HUES64 (cell line): Measurements from ENCODE around the gene TMEM231.
"Not testable (repeated sequence)": the region's sequence is repeated elsewhere in the genome, so short reads cannot be mapped to it uniquely, and the experiment has no call there.

Experiments
- H3K27ac ChIP-seq: 2 replicates; pipeline ENCODE4 v1.7.0; 2013; ENCODE audit warnings: low read depth, low read length, inconsistent platforms
- H3K27me3 ChIP-seq: 2 replicates; pipeline ENCODE4 v1.6.1; 2013; ENCODE audit warnings: mild to moderate bottlenecking, low read length; ENCODE audit not compliant: insufficient read depth
- H3K36me3 ChIP-seq: 2 replicates; pipeline ENCODE4 v1.6.1; 2013; ENCODE audit warnings: mild to moderate bottlenecking, low read length; ENCODE audit not compliant: insufficient read depth
- H3K4me1 ChIP-seq: 2 replicates; pipeline ENCODE4 v1.6.1; 2013; ENCODE audit warnings: mild to moderate bottlenecking, low read length, moderate library complexity; ENCODE audit not compliant: insufficient read depth
- H3K4me3 ChIP-seq: 2 replicates; pipeline ENCODE4 v1.5.1; 2013; ENCODE audit warnings: mild to moderate bottlenecking, low read length, moderate library complexity
- H3K9ac ChIP-seq: 2 replicates; pipeline ENCODE4 v1.6.1; 2013; ENCODE audit warnings: mild to moderate bottlenecking, low read depth, low read length
- H3K9me3 ChIP-seq: 2 replicates; pipeline ENCODE4 v1.6.1; 2013; ENCODE audit warnings: low read depth, low read length; ENCODE audit not compliant: insufficient read depth
- WGBS: fragments of 150-250, 120-280 bp; methylation state at CpG from one replicate; pipeline ENCODE4 v1.1.7; 2013; ENCODE audit warnings: missing lambda C conversion rate; 5-methylcytosine and 5-hydroxymethylcytosine counted together

The TMEM231 gene

GRCh38 chr16:75566040-75566757, 10.1 kb upstream of the TMEM231 start, which contains the start of gene GABARAPL2:
GABARAPL2 (plus strand) TSS chr16:75566379; CDS start chr16:75566487, 108 bp downstream.
- H3K4me3 ChIP-seq: peak within 1 kb of the TSS; percentile 81
- H3K27ac ChIP-seq: peak within 1 kb of the TSS; percentile 67; the same call in 1 of the 2 replicates
- H3K9me3 ChIP-seq: no peaks in the 10 kb centered on the region
- H3K27me3 ChIP-seq: no peaks in the 10 kb centered on the region
- peaks cover 37% of the 10 kb centered on the region for H3K36me3 ChIP-seq
- H3K4me1 ChIP-seq: peaks cover 7% of the 10 kb centered on the region; the same call in 1 of the 2 replicates
- H3K9ac ChIP-seq: peak within 1 kb of the TSS; percentile 79
- under 1% methylated on average over 69 of the region's 69 CpGs for whole genome bisulfite sequencing

GRCh38 chr16:75565640-75566039, 9.6 kb upstream of the TMEM231 start:
- no peaks in the 10 kb centered on the region for H3K27me3 ChIP-seq
- H3K4me1 ChIP-seq: peaks cover 7% of the 10 kb centered on the region; the same call in 1 of the 2 replicates
- H3K9ac ChIP-seq: no peak overlapping the region
- H3K9me3 ChIP-seq: no peaks in the 10 kb centered on the region
- WGBS: 12% methylated on average over 13 of the region's 15 CpGs
- peak overlapping the region; percentile 81 for H3K4me3 ChIP-seq
- H3K36me3 ChIP-seq: peaks cover 31% of the 10 kb centered on the region
- no peak overlapping the region for H3K27ac ChIP-seq

- Histone ChIP-seq H3K4me3 (0 out of 2 replicates have a peak overlapping the region, but pooled peaks have one; percentile 10), H3K27ac (no peak overlapping the region), H3K27me3 (no peaks in the 10 kb centered on the region), H3K36me3 (no peaks in the 10 kb centered on the region), H3K9ac (no peak overlapping the region), H3K4me1 (peaks cover 19% of the 10 kb centered on the region), H3K9me3 (no peaks in the 10 kb centered on the region)
- 69% methylated on average over 10 of the region's 10 CpGs for WGBS
Measured at GRCh38 chr16:75559564-75560372, 3.7 kb upstream of the TMEM231 start.

GRCh38 chr16:75558846-75559401, 2.9 kb upstream of the TMEM231 start:
- 79% methylated on average over 2 of the region's 2 CpGs for WGBS
- no peak overlapping the region for H3K27ac ChIP-seq
- H3K4me1 ChIP-seq: peaks cover 18% of the 10 kb centered on the region

GRCh38 chr16:75556431-75556950, 439 bp upstream of the TMEM231 start:
- Histone ChIP-seq H3K36me3 (no peaks in the 10 kb centered on the region), H3K4me3 (peak overlapping the region; percentile 89), H3K27me3 (no peaks in the 10 kb centered on the region), H3K9me3 (no peaks in the 10 kb centered on the region), H3K4me1 (peaks cover 18% of the 10 kb centered on the region), H3K27ac (no peak overlapping the region), H3K9ac (no peak overlapping the region)
- WGBS: 45% methylated on average over 16 of the region's 16 CpGs

More at GRCh38 chr16:75558846-75559401, 2.9 kb upstream of the TMEM231 start:
- no peaks in the 10 kb centered on the region for H3K9me3 ChIP-seq
- H3K27me3 ChIP-seq: no peaks in the 10 kb centered on the region
- no peak overlapping the region for H3K9ac ChIP-seq
- no peak overlapping the region for H3K4me3 ChIP-seq
- no peaks in the 10 kb centered on the region for H3K36me3 ChIP-seq

GRCh38 chr16:75555213-75555706, 792 bp downstream of the TMEM231 start:
- H3K27me3 ChIP-seq: no peaks in the 10 kb centered on the region
- peak overlapping the region; percentile 55; the same call in 1 of the 2 replicates for H3K27ac ChIP-seq
- H3K4me3 ChIP-seq: peak overlapping the region; percentile 89
- under 1% methylated on average over 26 of the region's 26 CpGs for WGBS
- H3K4me1 ChIP-seq: peaks cover 20% of the 10 kb centered on the region
- H3K9me3 ChIP-seq: no peaks in the 10 kb centered on the region
- H3K9ac ChIP-seq: peak overlapping the region; percentile 71
- no peaks in the 10 kb centered on the region for H3K36me3 ChIP-seq

- Histone ChIP-seq H3K27me3 (no peaks in the 10 kb centered on the region), H3K27ac (no peak overlapping the region), H3K9me3 (no peaks in the 10 kb centered on the region), H3K4me1 (peaks cover 15% of the 10 kb centered on the region), H3K9ac (no peak overlapping the region), H3K36me3 (no peaks in the 10 kb centered on the region), H3K4me3 (no peak overlapping the region)
- WGBS: 88% methylated on average over 2 of the region's 2 CpGs
Measured at GRCh38 chr16:75552951-75553350, 3.1 kb downstream of the TMEM231 start.

GRCh38 chr16:75550211-75550662, 5.8 kb downstream of the TMEM231 start:
- H3K4me1 ChIP-seq: peaks cover 12% of the 10 kb centered on the region; the same call in 1 of the 2 replicates
- no peak overlapping the region for H3K4me3 ChIP-seq
- H3K36me3 ChIP-seq: no peaks in the 10 kb centered on the region
- WGBS: 71% methylated on average over 7 of the region's 7 CpGs
- H3K9ac ChIP-seq: no peak overlapping the region
- H3K27ac ChIP-seq: peak overlapping the region; percentile 12; the same call in 1 of the 2 replicates
- H3K9me3 ChIP-seq: no peaks in the 10 kb centered on the region
- H3K27me3 ChIP-seq: no peaks in the 10 kb centered on the region

- H3K4me3 ChIP-seq, H3K36me3 ChIP-seq, H3K9me3 ChIP-seq, H3K27ac ChIP-seq, H3K4me1 ChIP-seq, H3K9ac ChIP-seq, H3K27me3 ChIP-seq: not testable (repeated sequence)
- 95% methylated on average over 9 of the region's 9 CpGs for WGBS
Measured at GRCh38 chr16:75548456-75548855, 7.6 kb downstream of the TMEM231 start.

GRCh38 chr16:75546293-75546692, 9.8 kb downstream of the TMEM231 start:
- Histone ChIP-seq H3K4me3 (no peak overlapping the region), H3K9me3 (no peaks in the 10 kb centered on the region), H3K4me1 (peaks cover 6% of the 10 kb centered on the region; the same call in 1 of the 2 replicates), H3K27ac (no peak overlapping the region), H3K9ac (no peak overlapping the region), H3K27me3 (no peaks in the 10 kb centered on the region), H3K36me3 (0 out of 2 replicates have a peak, but pooled peaks cover 3% of the 10 kb centered on the region)
- WGBS: 95% methylated on average over 7 of the region's 7 CpGs
